OCI-LY1 (cell line): ENCODE results near the gene CERS6.

Source experiments
- EZH2 ChIP-seq: fragments of 200-600 bp; sonication (generic), shearing (Covaris generic); IDR thresholded peaks from 2 replicates; pipeline ENCODE4 v1.8.0; 2017; ENCODE audit warnings: borderline replicate concordance, mixed run types, mild to moderate bottlenecking, antibody characterized with exemption, low read length, moderate library complexity, mixed read lengths
- TF ChIP-seq, protein P1 (sequence below): fragments of 200-600 bp; sonication (generic), shearing (Covaris generic); IDR thresholded peaks from 2 replicates; pipeline ENCODE4 v1.5.1; 2017; ENCODE audit warnings: mild to moderate bottlenecking, antibody characterized with exemption, low read length, moderate library complexity, mixed read lengths

DNA sequence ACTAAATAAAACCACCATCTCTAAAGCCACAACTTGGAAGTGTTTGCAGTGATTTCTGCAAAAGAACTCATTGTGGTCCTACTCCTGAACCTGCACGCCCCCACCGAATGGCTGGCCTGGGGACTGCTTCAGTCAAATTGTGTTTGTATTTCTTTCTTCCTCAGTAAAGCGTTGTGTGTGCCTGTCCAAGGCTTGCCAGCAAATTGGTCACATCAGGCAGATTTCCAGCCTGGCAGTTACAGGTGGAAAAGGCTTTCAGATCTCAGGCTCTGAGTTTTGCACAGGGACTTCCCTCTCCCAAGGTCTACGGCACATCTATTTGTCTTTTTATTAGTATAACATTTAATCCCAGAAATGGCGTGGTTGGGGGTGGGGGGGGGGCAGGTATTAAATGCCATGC lies 292.4 kb downstream of the CERS6 start:
- TF ChIP-seq, protein P1, sequence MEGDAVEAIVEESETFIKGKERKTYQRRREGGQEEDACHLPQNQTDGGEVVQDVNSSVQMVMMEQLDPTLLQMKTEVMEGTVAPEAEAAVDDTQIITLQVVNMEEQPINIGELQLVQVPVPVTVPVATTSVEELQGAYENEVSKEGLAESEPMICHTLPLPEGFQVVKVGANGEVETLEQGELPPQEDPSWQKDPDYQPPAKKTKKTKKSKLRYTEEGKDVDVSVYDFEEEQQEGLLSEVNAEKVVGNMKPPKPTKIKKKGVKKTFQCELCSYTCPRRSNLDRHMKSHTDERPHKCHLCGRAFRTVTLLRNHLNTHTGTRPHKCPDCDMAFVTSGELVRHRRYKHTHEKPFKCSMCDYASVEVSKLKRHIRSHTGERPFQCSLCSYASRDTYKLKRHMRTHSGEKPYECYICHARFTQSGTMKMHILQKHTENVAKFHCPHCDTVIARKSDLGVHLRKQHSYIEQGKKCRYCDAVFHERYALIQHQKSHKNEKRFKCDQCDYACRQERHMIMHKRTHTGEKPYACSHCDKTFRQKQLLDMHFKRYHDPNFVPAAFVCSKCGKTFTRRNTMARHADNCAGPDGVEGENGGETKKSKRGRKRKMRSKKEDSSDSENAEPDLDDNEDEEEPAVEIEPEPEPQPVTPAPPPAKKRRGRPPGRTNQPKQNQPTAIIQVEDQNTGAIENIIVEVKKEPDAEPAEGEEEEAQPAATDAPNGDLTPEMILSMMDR, result no peak
- TF ChIP-seq EZH2, result no peak
